B cell (primary cell): ENCODE results near the gene CHRNG.

ENCODE experiments used
- CTCF ChIP-seq: fragments of 200-600 bp; IDR thresholded peaks from one replicate; pipeline ENCODE4 v1.8.0; 2022; ENCODE audit warnings: antibody characterized with exemption, mild to moderate bottlenecking
- EZH2 ChIP-seq: IDR thresholded peaks from 2 replicates; pipeline ENCODE4 v1.6.1; 2012; ENCODE audit warnings: borderline replicate concordance, low read depth, mild to moderate bottlenecking, moderate library complexity, low read length; ENCODE audit not compliant: insufficient read depth, poor library complexity, severe bottlenecking

GRCh38 chr2:232584238-232584637, 44.7 kb downstream of the CHRNG start:
- TF ChIP-seq CTCF: no peak
- no peak for TF ChIP-seq EZH2
